ENCODE data around the gene CARS2. TPM values are rescaled to one million over a fixed set of nuclear protein-coding genes. Genes with fewer than 3 reads are reported as not detected.

CARS2 gene
- total RNA-seq, 1 experiment from 2014 or later: 52.9 TPM

- TF ChIP-seq REST (IDR thresholded peaks at IDR 0.05; ENCODE audit: low read depth) (no peak), FOSL1 (IDR thresholded peaks at IDR 0.05; ENCODE audit: low read depth) (no peak), TCF7L2 (IDR thresholded peaks at IDR 0.05; ENCODE audit: borderline replicate concordance, extremely low read depth, insufficient read depth, insufficient read length) (no peak), SIN3A (IDR thresholded peaks at IDR 0.05; ENCODE audit: low read depth) (no peak), MAX (IDR thresholded peaks at IDR 0.05) (no peak)
Observed at GRCh38 chr13:110697842-110698241, 8.1 kb downstream of the CARS2 start (continued).

- Histone ChIP-seq H3K27me3 (ENCODE audit: insufficient read depth, low read length) (no peaks in the 10 kb centered on the region), H2AFZ (ENCODE audit: low read depth, low read length, poor library complexity, severe bottlenecking) (no peak overlapping the region), H3K36me3 (ENCODE audit: control insufficient read depth in 1 of 2, insufficient read depth in 2 of 2, low read length in 2 of 2) (peaks cover 28 to 32% of the 10 kb centered on the region in 2 experiments), H3K9ac (ENCODE audit: low read length) (no peak overlapping the region), H3K4me2 (ENCODE audit: low read length) (no peak overlapping the region), H3K9me2 (ENCODE audit: insufficient read depth) (no peaks in the 10 kb centered on the region), H3K9me3 (ENCODE audit: control insufficient read depth in 1 of 2, insufficient read depth in 1 of 2, low read depth in 1 of 2, low read length in 2 of 2) (no peaks in the 10 kb centered on the region), H3K4me3 (replicated peaks in 1 of 2; ENCODE audit: low read depth in 1 of 2, low read length in 2 of 2) (no peak overlapping the region), H3K79me2 (ENCODE audit: insufficient read depth, low read length) (peaks cover 25% of the 10 kb centered on the region), H4K20me1 (ENCODE audit: insufficient read depth) (peaks cover 3% of the 10 kb centered on the region; the same call in 1 of the 2 replicates), H3K27ac (ENCODE audit: low read depth, low read length) (no peak overlapping the region), H3K4me1 (ENCODE audit: control insufficient read depth in 1 of 2, insufficient read depth in 2 of 2, low read length in 2 of 2) (no peaks in the 10 kb centered on the region)
- ChIA-PET CTCF (no interaction called here), POLR2A (interaction anchor here (1.9 kb wide), 1 partner anchor 16 kb away, joined by 5 read pairs; no protein-coding TSS in a partner anchor), RAD21 (ENCODE audit: low non-redundant PET in 1 of 2, low total read pairs in 2 of 2, uncharacterized antibody in 2 of 2, unreplicated experiment in 2 of 2) (no interaction called here)
- intact Hi-C loops (cut with micrococcal nuclease): no loop called here
- ATAC-seq (no peak), DNase-seq (ENCODE audit: low read depth, low spot score) (no peak)
- BruUV-seq (replicated peaks): no TSS peak
- no peak for TF ChIP-seq POLR2AphosphoS5 (IDR thresholded peaks at IDR 0.05; ENCODE audit: low read depth, low read length)
- TF ChIP-seq CTCF (IDR thresholded peaks at IDR 0.05 in 2 of 3, conservative IDR thresholded peaks at IDR 0.05 in 1 of 3; ENCODE audit: borderline replicate concordance in 1 of 3, insufficient read depth in 1 of 3, low read depth in 2 of 3, low read length in 2 of 3): no peak
- TF ChIP-seq EZH2 (IDR thresholded peaks at IDR 0.05): no peak
- TF ChIP-seq TCF7L2 (IDR thresholded peaks at IDR 0.05; ENCODE audit: borderline replicate concordance, extremely low read depth, insufficient read depth, insufficient read length): no peak
- no peak for TF ChIP-seq ZBTB33 (IDR thresholded peaks at IDR 0.05; ENCODE audit: extremely low read depth, insufficient replicate concordance, low read length)
- no peak for TF ChIP-seq SRF (IDR thresholded peaks at IDR 0.05; ENCODE audit: low read depth)
- no peak for TF ChIP-seq ELF1 (IDR thresholded peaks at IDR 0.05; ENCODE audit: borderline replicate concordance, low read depth)
- TF ChIP-seq MAX (IDR thresholded peaks at IDR 0.05): no peak
- no peak for TF ChIP-seq CBX3 (IDR thresholded peaks at IDR 0.05; ENCODE audit: low read depth)
- no peak for TF ChIP-seq EGR1 (IDR thresholded peaks at IDR 0.05; ENCODE audit: low read depth)
- no peak for TF ChIP-seq EZH2phosphoT487 (IDR thresholded peaks at IDR 0.05; ENCODE audit: borderline replicate concordance)
- no peak for TF ChIP-seq SIN3A (IDR thresholded peaks at IDR 0.05; ENCODE audit: low read depth)
- TF ChIP-seq YY1 (IDR thresholded peaks at IDR 0.05; ENCODE audit: extremely low read depth, insufficient replicate concordance, low read depth, low read length): no peak
- TF ChIP-seq FOSL1 (IDR thresholded peaks at IDR 0.05; ENCODE audit: low read depth): no peak
- TF ChIP-seq RAD21 (IDR thresholded peaks at IDR 0.05; ENCODE audit: low read depth): no peak
- TF ChIP-seq ZFX (IDR thresholded peaks at IDR 0.05): no peak
Observed at GRCh38 chr13:110696776-110697175, 9.1 kb downstream of the CARS2 start.

Measured in HCT116 (cell line).